Measurements from ENCODE around the gene GZMH. TPM values are rescaled to one million over a fixed set of nuclear protein-coding genes. Genes with fewer than 3 reads are reported as not detected.

GZMH gene
- total and polyA plus RNA-seq, 2 of the 8 experiments (the other 6 are each of a cell fraction or from before 2014, with no cell fraction given), result not detected

GRCh38 chr14:24634158-24634557 is 24.7 kb upstream of the GZMH start, which contains the start of gene GZMB:
Gene GZMB, minus strand, starts transcription at chr14:24634190. Its CDS starts 30 bp downstream, at chr14:24634160.
- ChIA-PET CTCF (ENCODE audit: partially characterized antibody) (no interaction called here), POLR2A (ENCODE audit: partially characterized antibody) (no interaction called here)
- Histone ChIP-seq H4K20me1 (replicated peaks in 1 of 2; ENCODE audit: control insufficient read depth in 1 of 2, insufficient read depth in 2 of 2, low read length in 2 of 2) (no peaks in the 10 kb centered on the region), H3K4ac (replicated peaks; ENCODE audit: insufficient read length, low read depth, low read length) (no peak within 1 kb of the TSS), H3K27ac (ENCODE audit: low read depth, low read length) (no peak within 1 kb of the TSS), H3K14ac (ENCODE audit: insufficient read length) (no peak within 1 kb of the TSS), H3K79me1 (ENCODE audit: low read depth, low read length) (no peaks in the 10 kb centered on the region), H2AFZ (ENCODE audit: low read length) (no peak within 1 kb of the TSS), H2AK5ac (ENCODE audit: low read depth, low read length) (no peak within 1 kb of the TSS), H4K8ac (ENCODE audit: extremely low read depth, insufficient read depth, low read length) (no peak within 1 kb of the TSS), H3K56ac (replicated peaks; ENCODE audit: insufficient read length, low read depth, low read length) (no peak within 1 kb of the TSS), H3K9ac (replicated peaks in 1 of 4; ENCODE audit: extremely low read depth in 1 of 4, low read depth in 3 of 4, low read length in 3 of 4) (no peak within 1 kb of the TSS), H4K91ac (replicated peaks; ENCODE audit: insufficient read length, low read length) (no peak within 1 kb of the TSS), H2BK5ac (ENCODE audit: low read depth, low read length) (no peak within 1 kb of the TSS), H3K9me3 (ENCODE audit: insufficient read depth in 2 of 2, low read depth in 1 of 2, low read length in 1 of 2) (peaks cover 25 to 53% of the 10 kb centered on the region in 2 experiments), H2BK120ac (replicated peaks; ENCODE audit: low read depth, low read length) (no peak within 1 kb of the TSS), H3K4me2 (ENCODE audit: insufficient read depth in 1 of 2, low read depth in 2 of 2, low read length in 2 of 2) (no peak within 1 kb of the TSS), H3K79me2 (ENCODE audit: control insufficient read depth in 1 of 2, insufficient read depth in 2 of 2, low read length in 2 of 2) (no peaks in the 10 kb centered on the region), H3K23ac (ENCODE audit: insufficient read length) (no peak within 1 kb of the TSS), H4K5ac (ENCODE audit: insufficient read length, low read depth, low read length) (no peak within 1 kb of the TSS), H3K27me3 (replicated peaks in 1 of 4; ENCODE audit: control insufficient read depth in 3 of 4, extremely low read depth in 1 of 4, insufficient read depth in 3 of 4, low read length in 3 of 4) (no peaks in the 10 kb centered on the region), H2BK15ac (ENCODE audit: low read length) (no peak within 1 kb of the TSS), H3K23me2 (ENCODE audit: low read depth, low read length) (no peaks in the 10 kb centered on the region), H3K36me3 (ENCODE audit: control insufficient read depth in 2 of 4, insufficient read depth in 4 of 4, low read length in 3 of 4) (no peaks in the 10 kb centered on the region), H3K4me1 (replicated peaks in 1 of 4; ENCODE audit: control insufficient read depth in 3 of 4, insufficient read depth in 4 of 4, low read length in 3 of 4) (no peaks in the 10 kb centered on the region), H3K4me3 (ENCODE audit: extremely low read depth in 1 of 4, insufficient read depth in 2 of 4, low read depth in 3 of 4, low read length in 4 of 4) (no peak within 1 kb of the TSS), H3K18ac (ENCODE audit: extremely low read depth, low read length) (no peak within 1 kb of the TSS), H2BK12ac (ENCODE audit: low read depth, low read length) (no peak within 1 kb of the TSS), H2BK20ac (ENCODE audit: low read length) (no peak within 1 kb of the TSS)
- DNase-seq (ENCODE audit: low read depth in 1 of 2, low spot score in 2 of 2) (no peak), FAIRE-seq (no peak)
- WGBS, 2 experiments (ENCODE audit: extremely low coverage in 1 of 2, insufficient coverage in 1 of 2, insufficient read length in 1 of 2, insufficient replicate concordance in 2 of 2, low coverage in 1 of 2, low lambda C conversion rate in 2 of 2, missing lambda C conversion rate in 1 of 2), result 30% methylated on average over 2 of the region's 2 CpGs; no CpG with 5 or more reads in 1 of the 2 experiments
- TF ChIP-seq CHD2 (IDR thresholded peaks at IDR 0.05; ENCODE audit: low read length) (no peak), CBX8 (IDR thresholded peaks at IDR 0.05; ENCODE audit: borderline replicate concordance, low read depth, low read length) (no peak), SIRT6 (IDR thresholded peaks at IDR 0.05; ENCODE audit: low read length) (no peak), KDM5A (IDR thresholded peaks at IDR 0.05; ENCODE audit: low read length) (no peak), BRCA1 (IDR thresholded peaks at IDR 0.05; ENCODE audit: low read depth, low read length) (no peak), CHD1 (IDR thresholded peaks at IDR 0.05; ENCODE audit: low read depth, low read length) (no peak), POLR2AphosphoS5 (IDR thresholded peaks at IDR 0.05; ENCODE audit: low read depth, low read length) (no peak), SP1 (IDR thresholded peaks at IDR 0.05; ENCODE audit: low read depth, low read length) (no peak), HDAC6 (IDR thresholded peaks at IDR 0.05; ENCODE audit: low read depth, low read length) (no peak)
- TF ChIP-seq, protein P1, sequence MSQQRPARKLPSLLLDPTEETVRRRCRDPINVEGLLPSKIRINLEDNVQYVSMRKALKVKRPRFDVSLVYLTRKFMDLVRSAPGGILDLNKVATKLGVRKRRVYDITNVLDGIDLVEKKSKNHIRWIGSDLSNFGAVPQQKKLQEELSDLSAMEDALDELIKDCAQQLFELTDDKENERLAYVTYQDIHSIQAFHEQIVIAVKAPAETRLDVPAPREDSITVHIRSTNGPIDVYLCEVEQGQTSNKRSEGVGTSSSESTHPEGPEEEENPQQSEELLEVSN (IDR thresholded peaks at IDR 0.05), result no peak
- TF ChIP-seq, protein P2, sequence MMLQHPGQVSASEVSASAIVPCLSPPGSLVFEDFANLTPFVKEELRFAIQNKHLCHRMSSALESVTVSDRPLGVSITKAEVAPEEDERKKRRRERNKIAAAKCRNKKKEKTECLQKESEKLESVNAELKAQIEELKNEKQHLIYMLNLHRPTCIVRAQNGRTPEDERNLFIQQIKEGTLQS (IDR thresholded peaks at IDR 0.05; ENCODE audit: insufficient read depth, low read depth, low read length), result no peak
- TF ChIP-seq, protein P3, sequence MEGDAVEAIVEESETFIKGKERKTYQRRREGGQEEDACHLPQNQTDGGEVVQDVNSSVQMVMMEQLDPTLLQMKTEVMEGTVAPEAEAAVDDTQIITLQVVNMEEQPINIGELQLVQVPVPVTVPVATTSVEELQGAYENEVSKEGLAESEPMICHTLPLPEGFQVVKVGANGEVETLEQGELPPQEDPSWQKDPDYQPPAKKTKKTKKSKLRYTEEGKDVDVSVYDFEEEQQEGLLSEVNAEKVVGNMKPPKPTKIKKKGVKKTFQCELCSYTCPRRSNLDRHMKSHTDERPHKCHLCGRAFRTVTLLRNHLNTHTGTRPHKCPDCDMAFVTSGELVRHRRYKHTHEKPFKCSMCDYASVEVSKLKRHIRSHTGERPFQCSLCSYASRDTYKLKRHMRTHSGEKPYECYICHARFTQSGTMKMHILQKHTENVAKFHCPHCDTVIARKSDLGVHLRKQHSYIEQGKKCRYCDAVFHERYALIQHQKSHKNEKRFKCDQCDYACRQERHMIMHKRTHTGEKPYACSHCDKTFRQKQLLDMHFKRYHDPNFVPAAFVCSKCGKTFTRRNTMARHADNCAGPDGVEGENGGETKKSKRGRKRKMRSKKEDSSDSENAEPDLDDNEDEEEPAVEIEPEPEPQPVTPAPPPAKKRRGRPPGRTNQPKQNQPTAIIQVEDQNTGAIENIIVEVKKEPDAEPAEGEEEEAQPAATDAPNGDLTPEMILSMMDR (IDR thresholded peaks at IDR 0.05; ENCODE audit: control extremely low read depth in 1 of 3, insufficient read depth in 1 of 3, low read depth in 1 of 3, low read length in 3 of 3), result no peak
